ENCODE results near the gene PANK4. TPM values are rescaled to one million over a fixed set of nuclear protein-coding genes. Genes with fewer than 3 reads are reported as not detected.

Gene PANK4
- total and polyA plus RNA-seq, 9 of the 15 experiments (the other 6 are each of a cell fraction or from before 2014, with no cell fraction given) = 0.93 to 55.6 (median 31.5) TPM

DNA sequence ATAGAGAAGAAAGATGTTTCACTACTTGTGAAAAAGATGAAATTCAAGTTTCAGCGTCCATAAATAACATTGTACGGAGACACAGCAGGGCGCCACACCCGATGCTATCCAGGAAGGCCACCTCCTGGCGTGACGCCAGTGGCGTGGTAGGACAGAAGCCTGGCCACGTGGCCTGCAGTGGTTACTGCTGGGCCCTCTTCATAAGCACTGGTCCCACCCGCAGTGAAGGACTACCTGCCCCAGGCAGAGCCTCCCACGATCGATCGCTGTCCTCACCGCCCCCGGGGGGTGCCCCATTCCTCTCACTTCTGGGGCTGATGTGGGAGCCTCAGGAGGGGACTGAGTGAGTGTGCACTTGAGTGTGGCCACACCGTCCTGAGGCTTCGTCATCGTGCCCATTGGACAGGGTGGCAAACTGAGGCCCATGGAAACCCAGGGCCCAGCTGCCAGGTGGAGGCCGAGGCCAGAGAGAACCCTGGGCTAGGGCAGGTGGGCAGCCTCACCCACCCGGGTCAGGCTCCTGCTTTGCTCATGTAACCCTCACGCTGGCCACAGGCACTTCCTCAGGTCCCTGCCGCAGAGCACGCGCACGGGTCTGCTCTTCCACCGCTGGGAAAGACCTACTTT, 15.3 kb upstream of the PANK4 start (continued):
- peak; percentile 14 to 62; a peak in 3 of 4 replicates for TF ChIP-seq TRIM24 (IDR thresholded peaks at IDR 0.05)
- TF ChIP-seq MYBL2 (IDR thresholded peaks at IDR 0.05; ENCODE audit: low read depth) = no peak
- no peak for TF ChIP-seq MYBL2 (CRISPR knock-in tag; IDR thresholded peaks at IDR 0.05; ENCODE audit: borderline replicate concordance)
- TF ChIP-seq U2AF2 (optimal IDR thresholded peaks at IDR 0.05; ENCODE audit: low read depth, low read length) = no peak
- TF ChIP-seq ZNF583 (CRISPR knock-in tag; IDR thresholded peaks at IDR 0.05) = peak; percentile 60; the same call in 1 of the 2 replicates
- TF ChIP-seq CBX1 (IDR thresholded peaks at IDR 0.05; ENCODE audit: low read depth) = peak; percentile 97
- TF ChIP-seq WHSC1 (IDR thresholded peaks at IDR 0.05; ENCODE audit: low read length) = no peak
- TF ChIP-seq, protein P1, sequence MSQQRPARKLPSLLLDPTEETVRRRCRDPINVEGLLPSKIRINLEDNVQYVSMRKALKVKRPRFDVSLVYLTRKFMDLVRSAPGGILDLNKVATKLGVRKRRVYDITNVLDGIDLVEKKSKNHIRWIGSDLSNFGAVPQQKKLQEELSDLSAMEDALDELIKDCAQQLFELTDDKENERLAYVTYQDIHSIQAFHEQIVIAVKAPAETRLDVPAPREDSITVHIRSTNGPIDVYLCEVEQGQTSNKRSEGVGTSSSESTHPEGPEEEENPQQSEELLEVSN (IDR thresholded peaks at IDR 0.05; ENCODE audit: borderline replicate concordance in 1 of 2, extremely low read depth in 1 of 2, insufficient read depth in 1 of 2, insufficient read length in 1 of 2, low read depth in 1 of 2, low read length in 1 of 2, poor library complexity in 1 of 2, severe bottlenecking in 1 of 2) = peak; percentile 79 to 87
- no peak for TF ChIP-seq CAMTA2 (CRISPR knock-in tag; conservative IDR thresholded peaks at IDR 0.05)
- peak in 1 of 2 experiments; percentile 38; a peak in 1 of 4 replicates for TF ChIP-seq SIN3A (IDR thresholded peaks at IDR 0.05; ENCODE audit: borderline replicate concordance in 2 of 2, control insufficient read depth in 1 of 2, low read depth in 2 of 2, low read length in 2 of 2)
- TF ChIP-seq, protein P2, sequence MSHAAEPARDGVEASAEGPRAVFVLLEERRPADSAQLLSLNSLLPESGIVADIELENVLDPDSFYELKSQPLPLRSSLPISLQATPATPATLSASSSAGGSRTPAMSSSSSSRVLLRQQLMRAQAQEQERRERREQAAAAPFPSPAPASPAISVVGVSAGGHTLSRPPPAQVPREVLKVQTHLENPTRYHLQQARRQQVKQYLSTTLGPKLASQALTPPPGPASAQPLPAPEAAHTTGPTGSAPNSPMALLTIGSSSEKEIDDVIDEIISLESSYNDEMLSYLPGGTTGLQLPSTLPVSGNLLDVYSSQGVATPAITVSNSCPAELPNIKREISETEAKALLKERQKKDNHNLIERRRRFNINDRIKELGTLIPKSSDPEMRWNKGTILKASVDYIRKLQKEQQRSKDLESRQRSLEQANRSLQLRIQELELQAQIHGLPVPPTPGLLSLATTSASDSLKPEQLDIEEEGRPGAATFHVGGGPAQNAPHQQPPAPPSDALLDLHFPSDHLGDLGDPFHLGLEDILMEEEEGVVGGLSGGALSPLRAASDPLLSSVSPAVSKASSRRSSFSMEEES (CRISPR knock-in tag; IDR thresholded peaks at IDR 0.05) = 0 out of 2 replicates have a peak, but pooled peaks have one; percentile 3
- TF ChIP-seq KAT2B (IDR thresholded peaks at IDR 0.05; ENCODE audit: low read depth, low read length) = no peak
- TF ChIP-seq POLR2G (IDR thresholded peaks at IDR 0.05; ENCODE audit: low read depth, low read length) = peak; percentile 75
- no peak for TF ChIP-seq PTTG1 (tag; IDR thresholded peaks at IDR 0.05; ENCODE audit: low read depth)
- TF ChIP-seq JUND (IDR thresholded peaks at IDR 0.05; ENCODE audit: borderline replicate concordance, low read depth, low read length) = peak; percentile 55
- TF ChIP-seq JUND (tag; IDR thresholded peaks at IDR 0.05; ENCODE audit: borderline replicate concordance, low read depth, low read length) = peak; percentile 57; the same call in 1 of the 3 replicates
- TF ChIP-seq SMARCE1 (IDR thresholded peaks at IDR 0.05) = peak; percentile 22; the same call in 1 of the 2 replicates
- TF ChIP-seq, protein P3, sequence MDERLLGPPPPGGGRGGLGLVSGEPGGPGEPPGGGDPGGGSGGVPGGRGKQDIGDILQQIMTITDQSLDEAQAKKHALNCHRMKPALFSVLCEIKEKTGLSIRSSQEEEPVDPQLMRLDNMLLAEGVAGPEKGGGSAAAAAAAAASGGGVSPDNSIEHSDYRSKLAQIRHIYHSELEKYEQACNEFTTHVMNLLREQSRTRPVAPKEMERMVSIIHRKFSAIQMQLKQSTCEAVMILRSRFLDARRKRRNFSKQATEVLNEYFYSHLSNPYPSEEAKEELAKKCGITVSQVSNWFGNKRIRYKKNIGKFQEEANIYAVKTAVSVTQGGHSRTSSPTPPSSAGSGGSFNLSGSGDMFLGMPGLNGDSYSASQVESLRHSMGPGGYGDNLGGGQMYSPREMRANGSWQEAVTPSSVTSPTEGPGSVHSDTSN (CRISPR knock-in tag; IDR thresholded peaks at IDR 0.05; ENCODE audit: low read depth) = no peak
- TF ChIP-seq, protein P3 (tag; conservative IDR thresholded peaks at IDR 0.05; ENCODE audit: low read depth) = peak; percentile 81
- no peak for TF ChIP-seq NONO (IDR thresholded peaks at IDR 0.05; ENCODE audit: low read depth in 2 of 2, low read length in 1 of 2)
- TF ChIP-seq HNRNPUL1 (IDR thresholded peaks at IDR 0.05; ENCODE audit: low read length) = no peak
- TF ChIP-seq CBX3 (IDR thresholded peaks at IDR 0.05; ENCODE audit: borderline replicate concordance in 1 of 2, low read length in 2 of 2) = peak in 1 of 2 experiments; percentile 55; a peak in 1 of 3 replicates
